GM12878 (cell line): Measurements from ENCODE around the gene ITM2C. TPM values are rescaled to one million over a fixed set of nuclear protein-coding genes. Genes with fewer than 3 reads are reported as not detected.

Source experiments
- ATAC-seq: fragments of 200-7000 bp; cut with Tn5 transposase; 3 replicates; pipeline ENCODE4 v1.9.1; 2020; ENCODE audit warnings: mild to moderate bottlenecking, moderate library complexity
- BruUV-seq: library from RNA; stranded (reverse); fragments of 400-500 nt; replicated peaks from 2 replicates; lab custom pipeline; 2021; lab: Mats Ljungman, UMichigan
- CTCF ChIA-PET: fragments of 300-600 bp; sonication (Branson Sonifier 250); formaldehyde crosslinking; extraction: SDS; loops from one replicate; lab custom pipeline; 2021; ENCODE audit warnings: inconsistent platforms; lab: Yijun Ruan, JAX
- POLR2A ChIA-PET: fragments of 350-600 bp; formaldehyde crosslinking; extraction: SDS; loops from one replicate; lab custom pipeline; 2021; ENCODE audit warnings: inconsistent platforms; lab: Charles Lee
- RAD21 ChIA-PET: fragments of 300-600 bp; sonication (Branson Sonifier 250); formaldehyde crosslinking; loops from one replicate; lab custom pipeline; 2023; ENCODE audit warnings: antibody characterized with exemption; ENCODE audit not compliant: unreplicated experiment; lab: Charles Lee
- SMC1A ChIA-PET: fragments of 300-600 bp; sonication (Branson Sonifier 250); formaldehyde crosslinking; loops from one replicate; lab custom pipeline; 2023; ENCODE audit not compliant: unreplicated experiment, uncharacterized antibody; lab: Charles Lee
- DNase-seq: peaks from one replicate; pipeline ENCODE4 v3.0.0-alpha.2; 2011; ENCODE audit warnings: low read depth, low spot score
- FAIRE-seq: peaks from 3 replicates; lab custom pipeline; 2011; peaks lifted over from hg19 to GRCh38; lab: Jason Lieb, UNC
- H2AFZ ChIP-seq: 2 replicates; pipeline ENCODE4 v1.6.0; 2011; ENCODE audit warnings: low read depth, low read length, control low read depth; ENCODE audit not compliant: control insufficient read depth
- H3K27ac ChIP-seq: 2 replicates; pipeline ENCODE4 v1.5.1; 2011; ENCODE audit warnings: control low read depth; ENCODE audit not compliant: control insufficient read depth, insufficient read depth
- H3K27me3 ChIP-seq, 2 experiments: replicated peaks in 1 of 2; 2 replicates each; pipeline versions ENCODE4 v1.6.0 to v1.6.1; 2011; ENCODE audit warnings: low read length in 1 of 2; ENCODE audit not compliant: control insufficient read depth in 2 of 2, insufficient read depth in 2 of 2
- H3K36me3 ChIP-seq, 2 experiments: 2 replicates each; pipeline ENCODE4 v1.5.1; 2011; ENCODE audit warnings: low read length in 1 of 2; ENCODE audit not compliant: control insufficient read depth in 2 of 2, insufficient read depth in 2 of 2
- H3K4me1 ChIP-seq: 2 replicates; pipeline ENCODE4 v1.6.1; 2011; ENCODE audit warnings: mild to moderate bottlenecking, low read length, moderate library complexity, mixed read lengths; ENCODE audit not compliant: control insufficient read depth, insufficient read depth
- H3K4me2 ChIP-seq: 2 replicates; pipeline ENCODE4 v1.6.0; 2011; ENCODE audit warnings: control low read depth; ENCODE audit not compliant: control insufficient read depth, insufficient read depth
- H3K4me3 ChIP-seq: fragments of 200-600 bp; sonication (generic); 2 replicates; pipeline ENCODE4 v1.5.1; 2016
- H3K79me2 ChIP-seq: 2 replicates; pipeline ENCODE4 v1.6.0; 2011; ENCODE audit warnings: low read length; ENCODE audit not compliant: control insufficient read depth, insufficient read depth
- H3K9ac ChIP-seq: 2 replicates; pipeline ENCODE4 v1.8.0; 2011; ENCODE audit warnings: low read length, control low read depth, mixed read lengths; ENCODE audit not compliant: control insufficient read depth, insufficient read depth
- H3K9me3 ChIP-seq: replicated peaks from 3 replicates; pipeline ENCODE4 v1.5.1; 2011; ENCODE audit warnings: mild to moderate bottlenecking, low read length; ENCODE audit not compliant: control insufficient read depth, insufficient read depth
- H4K20me1 ChIP-seq: 2 replicates; pipeline ENCODE4 v1.6.0; 2011; ENCODE audit not compliant: control insufficient read depth, insufficient read depth
- KAT2A ChIP-seq: conservative IDR thresholded peaks from 2 replicates; pipeline ENCODE4 v1.6.1; 2011; ENCODE audit warnings: low read depth, low read length; ENCODE audit not compliant: control insufficient read depth
- LARP7 ChIP-seq: fragments of 450-650 bp; IDR thresholded peaks from 2 replicates; pipeline ENCODE4 v1.6.1; 2017; ENCODE audit warnings: mild to moderate bottlenecking
- MYC ChIP-seq: IDR thresholded peaks from 2 replicates; pipeline ENCODE4 v1.6.1; 2011; ENCODE audit warnings: mild to moderate bottlenecking, low read length, moderate library complexity, inconsistent platforms; ENCODE audit not compliant: insufficient read depth, insufficient replicate concordance, insufficient read length, severe bottlenecking
- NBN ChIP-seq: fragments of 450-650 bp; IDR thresholded peaks from 2 replicates; pipeline ENCODE4 v1.6.1; 2016
- RAD21 ChIP-seq: IDR thresholded peaks from 2 replicates; pipeline ENCODE4 v1.6.1; 2011; ENCODE audit warnings: mild to moderate bottlenecking, low read depth, low read length, moderate library complexity; ENCODE audit not compliant: insufficient read depth
- RAD51 ChIP-seq: fragments of 450-650 bp; IDR thresholded peaks from 2 replicates; pipeline ENCODE4 v1.6.1; 2016; ENCODE audit warnings: moderate library complexity, mild to moderate bottlenecking, inconsistent platforms
- RELA ChIP-seq: fragments of 450-650 bp; IDR thresholded peaks from 2 replicates; pipeline ENCODE4 v1.8.0; 2014; ENCODE audit warnings: borderline replicate concordance; ENCODE audit not compliant: partially characterized antibody
- SP1 ChIP-seq: IDR thresholded peaks from one replicate; pipeline ENCODE4 v1.6.1; 2011; ENCODE audit warnings: low read depth, low read length
- SPI1 ChIP-seq: IDR thresholded peaks from 2 replicates; pipeline ENCODE4 v1.6.1; 2011; ENCODE audit warnings: low read depth, mild to moderate bottlenecking, low read length, moderate library complexity, borderline replicate concordance; ENCODE audit not compliant: insufficient read depth
- TARDBP ChIP-seq: IDR thresholded peaks from 2 replicates; pipeline ENCODE4 v1.6.1; 2016; ENCODE audit warnings: borderline replicate concordance
- TCF7 ChIP-seq: IDR thresholded peaks from 2 replicates; pipeline ENCODE4 v1.6.1; 2014; ENCODE audit warnings: antibody characterized with exemption, borderline replicate concordance
- ZBED1 ChIP-seq: IDR thresholded peaks from 2 replicates; pipeline ENCODE4 v1.6.1; 2016; ENCODE audit warnings: borderline replicate concordance
- ZNF207 ChIP-seq: fragments of 450-650 bp; IDR thresholded peaks from 2 replicates; pipeline ENCODE4 v1.6.1; 2014; ENCODE audit warnings: antibody characterized with exemption, mild to moderate bottlenecking, borderline replicate concordance
- WGBS: methylation state at CpG from one replicate; pipeline ENCODE4 v1.1.6; 2016; ENCODE audit warnings: low lambda C conversion rate; ENCODE audit not compliant: insufficient replicate concordance, insufficient coverage; ENCODE audit errors: missing lambda C conversion rate; 5-methylcytosine and 5-hydroxymethylcytosine counted together
- in situ Hi-C: fragments of 300-500 bp; cut with MboI; formaldehyde crosslinking; loops from 9 replicates; pipeline ENCODE4 v1.14.3; 2018; ENCODE audit warnings: mixed read lengths
- intact Hi-C: fragments of 100-400 bp; cut with micrococcal nuclease; formaldehyde crosslinking; loops from one replicate; pipeline ENCODE4 v1.14.2; 2022; ENCODE audit not compliant: unreplicated experiment
- polyA plus RNA-seq, 11 experiments: library from polyadenylated mRNA; depleted of rRNA in 4 of 11; unstranded in 6 of 11; stranded (reverse) in 5 of 11; fragments of >200 nt; fragmentation: Nextera tagmentation in 4 of 11; fragmentation: Illumina TruSeq in 1 of 11; extraction: Ambion mirVana in 4 of 11; extraction: Trizol in 1 of 11; gene quantifications; 1 replicate in 1 of 11; 2 replicates in 10 of 11; pipeline versions ENCODE4 v1.2.1 to v1.2.3, GENCODE V29; 2011 to 2016; ENCODE audit warnings: inconsistent platforms in 2 of 11, missing spikeins in 2 of 11, low read depth in 1 of 11
- total RNA-seq, 4 experiments: library from RNA; depleted of rRNA in 3 of 4; stranded (reverse); fragments of >200 nt in 3 of 4; fragmentation: Illumina TruSeq in 1 of 4; extraction: Trizol in 1 of 4; gene quantifications; 2 replicates each; pipeline versions ENCODE4 v1.2.1 to v1.2.3, GENCODE V29; 2013 to 2021
- TF ChIP-seq, protein P1 (sequence below): fragments of 450-650 bp; formaldehyde crosslinking; IDR thresholded peaks from 2 replicates; pipeline ENCODE4 v1.4.0; 2022; ENCODE audit warnings: mild to moderate bottlenecking, moderate library complexity
- TF ChIP-seq, protein P2 (sequence below): IDR thresholded peaks from 2 replicates; pipeline ENCODE4 v1.6.1; 2011; ENCODE audit warnings: low read depth, low read length, improper control_type of control experiment, borderline replicate concordance
- TF ChIP-seq, protein P3 (sequence below), 3 experiments: IDR thresholded peaks in 2 of 3; conservative IDR thresholded peaks in 1 of 3; 2 replicates each; pipeline ENCODE4 v1.5.1; 2011; ENCODE audit warnings: low read depth in 3 of 3, low read length in 3 of 3, mild to moderate bottlenecking in 3 of 3, control low read depth in 2 of 3, moderate library complexity in 2 of 3, inconsistent platforms in 1 of 3, mixed read lengths in 1 of 3; ENCODE audit not compliant: control insufficient read depth in 2 of 3, insufficient read depth in 1 of 3; ENCODE audit errors: extremely low read depth in 1 of 3

ITM2C gene
- total and polyA plus RNA-seq, 10 of the 15 experiments (the other 5 are each of a cell fraction or from before 2014, with no cell fraction given) = 5.4 to 195 (median 149) TPM

DNA sequence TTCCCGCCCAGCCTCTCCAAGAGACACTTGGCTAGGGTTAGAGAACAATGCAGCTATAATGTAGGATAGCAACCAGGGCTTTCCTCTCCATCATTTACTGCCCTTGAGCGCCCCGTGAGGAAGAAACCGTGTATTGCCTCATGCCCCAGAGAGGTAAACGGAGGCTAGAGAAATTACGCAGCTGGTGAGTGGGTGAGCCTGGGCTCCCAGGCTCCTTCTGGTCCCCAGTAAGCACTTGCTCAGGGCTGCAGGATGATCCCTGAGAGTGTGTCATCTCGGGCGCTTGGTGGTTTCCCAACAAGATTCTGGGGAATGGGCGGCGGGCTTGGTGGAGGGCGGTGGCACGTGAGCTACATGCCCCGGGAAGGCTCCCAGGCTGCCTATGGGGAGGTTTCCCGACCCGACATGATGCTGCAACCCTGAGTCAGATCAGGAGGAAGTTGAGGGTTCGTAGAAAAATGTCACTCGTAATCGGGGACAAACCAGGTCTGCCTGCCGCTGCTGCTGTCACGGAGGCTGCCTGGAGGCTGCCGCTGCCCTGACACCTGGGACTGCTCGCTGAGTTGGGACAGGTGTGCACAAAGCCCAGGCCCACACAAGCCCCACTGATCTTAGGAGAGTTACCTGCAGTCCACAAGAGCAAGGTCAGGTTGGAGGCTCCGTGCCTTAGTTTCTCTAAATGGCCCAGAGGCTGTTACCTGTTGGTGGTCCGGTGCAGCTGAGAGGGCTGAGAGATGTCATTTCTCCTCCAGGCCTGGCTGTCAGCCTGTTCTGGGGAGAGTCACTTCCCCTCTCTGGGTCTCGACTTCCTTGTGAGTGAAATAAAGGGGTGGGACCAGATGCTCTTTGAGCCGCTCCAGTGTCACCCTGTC is 60.0 kb downstream of the ITM2C start, which contains the start of gene GPR55:
Gene GPR55, minus strand, starts transcription at position 773 of the 872 bp plus-strand sequence. CDS start 14,280 bp downstream, outside the sequence.
- Histone ChIP-seq H3K9me3 (no peaks in the 10 kb centered on the region), H4K20me1 (no peaks in the 10 kb centered on the region), H3K27me3 (no peaks in the 10 kb centered on the region), H3K79me2 (peaks cover 57% of the 10 kb centered on the region), H3K4me1 (peaks cover 42% of the 10 kb centered on the region), H3K27ac (peak within 1 kb of the TSS; percentile 98), H2AFZ (peak within 1 kb of the TSS; percentile 42), H3K4me2 (peak within 1 kb of the TSS; percentile 93), H3K9ac (peak within 1 kb of the TSS; percentile 95), H3K36me3 (no peaks in the 10 kb centered on the region), H3K4me3 (peak within 1 kb of the TSS; percentile 78)
- ChIA-PET SMC1A (interaction anchor here (0.9 to 16.5 kb wide), 15 partner anchors 13 to 100 kb away, joined by 3 to 248 read pairs (median 12); partner anchors contain the start of gene ITM2C), CTCF (interaction anchor here (0.7 to 16.2 kb wide), 36 partner anchors 11 to 475 kb away, joined by 3 to 315 read pairs (median 4); partner anchors contain the start of gene ITM2C), RAD21 (interaction anchor here (0.9 to 11.2 kb wide), 21 partner anchors 12 to 128 kb away, joined by 3 to 261 read pairs (median 7); partner anchors contain the start of gene ITM2C), POLR2A (interaction anchor here (0.5 to 9.7 kb wide), 13 partner anchors 9 to 70 kb away, joined by 3 to 117 read pairs (median 5); partner anchors contain the start of gene ITM2C)
- intact Hi-C loops = loop anchor here (1.0 to 2.0 kb wide), 5 partner anchors 22 to 132 kb away; partner anchors contain the start of gene PSMD1
- BruUV-seq = no TSS peak
- DNase-seq = peak; percentile 56
- under 1% methylated on average over 26 of the region's 26 CpGs for WGBS
- ATAC-seq = peak; percentile 51
- in situ Hi-C loops = loop anchor here (10.0 kb wide), 1 partner anchor 60 kb away; no protein-coding TSS in a partner anchor
- no peak for FAIRE-seq
- TF ChIP-seq ZBED1 (peak; percentile 87; the same call in 1 of the 2 replicates), NBN (no peak; the same call in 1 of the 2 replicates), ZNF207 (no peak), RELA (no peak), LARP7 (peak; percentile 45), MYC (peak; percentile 52), TARDBP (peak; percentile 44; the same call in 1 of the 2 replicates), KAT2A (no peak), RAD51 (0 out of 2 replicates have a peak, but pooled peaks have one; percentile 47), RAD21 (peak; percentile 64), SP1 (no peak), SPI1 (peak; percentile 87), TCF7 (no peak; the same call in 1 of the 2 replicates)
- TF ChIP-seq, protein P1, sequence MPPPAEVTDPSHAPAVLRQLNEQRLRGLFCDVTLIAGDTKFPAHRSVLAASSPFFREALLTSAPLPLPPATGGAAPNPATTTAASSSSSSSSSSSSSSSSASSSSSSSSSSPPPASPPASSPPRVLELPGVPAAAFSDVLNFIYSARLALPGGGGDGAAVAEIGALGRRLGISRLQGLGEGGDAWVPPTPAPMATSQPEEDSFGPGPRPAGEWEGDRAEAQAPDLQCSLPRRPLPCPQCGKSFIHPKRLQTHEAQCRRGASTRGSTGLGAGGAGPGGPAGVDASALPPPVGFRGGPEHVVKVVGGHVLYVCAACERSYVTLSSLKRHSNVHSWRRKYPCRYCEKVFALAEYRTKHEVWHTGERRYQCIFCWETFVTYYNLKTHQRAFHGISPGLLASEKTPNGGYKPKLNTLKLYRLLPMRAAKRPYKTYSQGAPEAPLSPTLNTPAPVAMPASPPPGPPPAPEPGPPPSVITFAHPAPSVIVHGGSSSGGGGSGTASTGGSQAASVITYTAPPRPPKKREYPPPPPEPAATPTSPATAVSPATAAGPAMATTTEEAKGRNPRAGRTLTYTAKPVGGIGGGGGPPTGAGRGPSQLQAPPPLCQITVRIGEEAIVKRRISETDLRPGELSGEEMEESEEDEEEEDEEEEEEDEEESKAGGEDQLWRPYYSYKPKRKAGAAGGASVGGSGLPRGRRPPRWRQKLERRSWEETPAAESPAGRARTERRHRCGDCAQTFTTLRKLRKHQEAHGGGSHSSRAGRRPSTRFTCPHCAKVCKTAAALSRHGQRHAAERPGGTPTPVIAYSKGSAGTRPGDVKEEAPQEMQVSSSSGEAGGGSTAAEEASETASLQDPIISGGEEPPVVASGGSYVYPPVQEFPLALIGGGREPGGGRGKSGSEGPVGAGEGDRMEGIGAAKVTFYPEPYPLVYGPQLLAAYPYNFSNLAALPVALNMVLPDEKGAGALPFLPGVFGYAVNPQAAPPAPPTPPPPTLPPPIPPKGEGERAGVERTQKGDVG (CRISPR knock-in tag) = no peak
- TF ChIP-seq, protein P2, sequence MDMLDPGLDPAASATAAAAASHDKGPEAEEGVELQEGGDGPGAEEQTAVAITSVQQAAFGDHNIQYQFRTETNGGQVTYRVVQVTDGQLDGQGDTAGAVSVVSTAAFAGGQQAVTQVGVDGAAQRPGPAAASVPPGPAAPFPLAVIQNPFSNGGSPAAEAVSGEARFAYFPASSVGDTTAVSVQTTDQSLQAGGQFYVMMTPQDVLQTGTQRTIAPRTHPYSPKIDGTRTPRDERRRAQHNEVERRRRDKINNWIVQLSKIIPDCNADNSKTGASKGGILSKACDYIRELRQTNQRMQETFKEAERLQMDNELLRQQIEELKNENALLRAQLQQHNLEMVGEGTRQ = no peak
- TF ChIP-seq, protein P3, sequence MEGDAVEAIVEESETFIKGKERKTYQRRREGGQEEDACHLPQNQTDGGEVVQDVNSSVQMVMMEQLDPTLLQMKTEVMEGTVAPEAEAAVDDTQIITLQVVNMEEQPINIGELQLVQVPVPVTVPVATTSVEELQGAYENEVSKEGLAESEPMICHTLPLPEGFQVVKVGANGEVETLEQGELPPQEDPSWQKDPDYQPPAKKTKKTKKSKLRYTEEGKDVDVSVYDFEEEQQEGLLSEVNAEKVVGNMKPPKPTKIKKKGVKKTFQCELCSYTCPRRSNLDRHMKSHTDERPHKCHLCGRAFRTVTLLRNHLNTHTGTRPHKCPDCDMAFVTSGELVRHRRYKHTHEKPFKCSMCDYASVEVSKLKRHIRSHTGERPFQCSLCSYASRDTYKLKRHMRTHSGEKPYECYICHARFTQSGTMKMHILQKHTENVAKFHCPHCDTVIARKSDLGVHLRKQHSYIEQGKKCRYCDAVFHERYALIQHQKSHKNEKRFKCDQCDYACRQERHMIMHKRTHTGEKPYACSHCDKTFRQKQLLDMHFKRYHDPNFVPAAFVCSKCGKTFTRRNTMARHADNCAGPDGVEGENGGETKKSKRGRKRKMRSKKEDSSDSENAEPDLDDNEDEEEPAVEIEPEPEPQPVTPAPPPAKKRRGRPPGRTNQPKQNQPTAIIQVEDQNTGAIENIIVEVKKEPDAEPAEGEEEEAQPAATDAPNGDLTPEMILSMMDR (IDR thresholded peaks at IDR 0.05 in 2 of 3, conservative IDR thresholded peaks at IDR 0.05 in 1 of 3; ENCODE audit: control insufficient read depth in 2 of 3, extremely low read depth in 1 of 3, insufficient read depth in 1 of 3, low read depth in 3 of 3, low read length in 3 of 3) = peak; percentile 69 to 78 (median 75)
